GM19043 (cell line): ENCODE measurements around the gene DERA.
"Not testable (repeated sequence)": the region's sequence is repeated elsewhere in the genome, so short reads cannot be mapped to it uniquely, and the experiment has no call there.

ENCODE experiments used
- ATAC-seq: cut with Tn5 transposase; IDR thresholded peaks from one replicate; pipeline ENCODE4 v1.9.1; 2021; ENCODE audit warnings: low read depth; ENCODE audit not compliant: unreplicated experiment

DERA gene

GRCh38 chr12:15997910-15998309 is 86.8 kb downstream of the DERA start:
- no peak for ATAC-seq

DNA sequence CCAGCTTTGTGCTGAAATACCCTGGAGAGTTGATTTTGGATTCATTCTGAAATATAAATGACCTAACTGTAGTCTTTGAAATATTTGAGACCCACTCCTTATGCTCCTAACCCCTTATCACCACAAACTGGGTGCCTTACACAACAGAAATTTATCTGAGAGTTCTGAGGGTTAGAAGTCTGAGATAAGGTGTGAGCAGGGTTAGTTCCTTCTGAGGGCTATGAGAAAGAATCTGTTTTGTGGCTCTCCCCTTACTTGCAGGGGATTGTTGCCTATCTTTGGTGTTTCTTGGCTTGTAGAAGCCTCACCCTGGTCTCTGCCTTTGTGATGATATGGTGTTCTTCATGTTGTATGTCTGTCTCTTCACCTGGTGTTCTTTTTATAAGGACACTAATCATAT is 91.7 kb downstream of the DERA start:
- no peak for ATAC-seq

GRCh38 chr12:16003460-16003859 is 92.3 kb downstream of the DERA start:
- ATAC-seq: no peak

DNA sequence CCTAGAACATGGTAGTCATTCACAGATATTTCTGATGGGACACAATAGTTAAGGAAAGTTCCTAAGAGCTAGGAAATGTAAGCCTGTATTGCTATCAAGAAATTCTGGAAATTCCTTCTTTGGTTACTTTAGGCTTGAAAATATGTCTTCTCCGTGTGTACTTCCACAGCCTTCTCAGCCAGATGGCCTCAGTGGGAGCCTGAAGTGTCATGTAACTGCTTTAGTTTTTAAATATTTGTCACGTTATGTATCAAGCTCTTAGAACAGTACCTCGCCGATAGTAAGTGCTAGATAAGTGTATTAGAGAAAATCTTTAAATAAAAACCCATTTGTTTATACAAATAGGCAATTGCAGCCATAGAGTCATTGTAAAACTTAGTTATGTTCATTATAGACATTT is 95.6 kb downstream of the DERA start:
- ATAC-seq: no peak

- no peak for ATAC-seq
These were observed 97.3 kb downstream of the DERA start for GRCh38 chr12:16008421-16008824.

- no peak for ATAC-seq
These were observed 101.0 kb downstream of the DERA start for GRCh38 chr12:16012117-16012516.

DNA sequence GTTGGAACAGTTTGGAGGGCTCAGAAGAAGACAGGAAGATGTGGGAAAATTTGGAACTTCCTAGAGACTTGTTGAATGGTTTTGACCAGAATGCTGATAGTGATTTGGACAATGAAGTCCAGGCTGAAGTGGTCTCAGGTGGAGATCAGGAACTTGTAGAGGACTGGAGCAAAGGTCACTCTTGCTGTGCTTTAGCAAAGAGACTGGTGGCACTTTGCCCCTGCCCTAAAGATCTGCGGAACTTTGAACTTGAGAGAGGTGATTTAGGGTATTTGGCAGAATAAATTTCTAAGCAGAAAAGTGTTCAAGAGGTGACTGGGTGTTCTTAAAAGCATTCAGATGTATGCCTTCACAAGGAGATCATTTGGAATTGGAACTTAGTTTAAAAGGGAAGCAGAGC is 102.6 kb downstream of the DERA start:
- not testable (repeated sequence) for ATAC-seq

DNA sequence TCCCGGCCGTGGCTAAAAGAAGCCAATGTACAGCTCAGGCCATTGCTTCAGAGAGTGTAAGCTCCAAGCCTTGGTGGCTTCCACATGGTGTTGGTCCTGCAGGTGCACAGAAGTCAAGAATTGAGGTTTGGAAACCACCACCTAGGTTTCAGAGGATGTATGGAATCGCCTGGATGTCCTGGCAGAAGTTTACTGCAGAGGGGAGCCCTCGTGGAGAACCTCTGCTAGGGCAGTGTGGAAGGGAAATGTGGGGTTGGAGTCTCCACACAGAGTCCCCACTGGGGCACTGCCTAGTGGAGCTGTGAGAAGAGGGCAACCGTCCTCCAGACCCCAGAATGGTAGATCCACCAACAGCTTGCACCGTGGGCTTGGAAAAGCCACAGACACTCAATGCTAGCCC is 103.3 kb downstream of the DERA start:
- not testable (repeated sequence) for ATAC-seq

DNA sequence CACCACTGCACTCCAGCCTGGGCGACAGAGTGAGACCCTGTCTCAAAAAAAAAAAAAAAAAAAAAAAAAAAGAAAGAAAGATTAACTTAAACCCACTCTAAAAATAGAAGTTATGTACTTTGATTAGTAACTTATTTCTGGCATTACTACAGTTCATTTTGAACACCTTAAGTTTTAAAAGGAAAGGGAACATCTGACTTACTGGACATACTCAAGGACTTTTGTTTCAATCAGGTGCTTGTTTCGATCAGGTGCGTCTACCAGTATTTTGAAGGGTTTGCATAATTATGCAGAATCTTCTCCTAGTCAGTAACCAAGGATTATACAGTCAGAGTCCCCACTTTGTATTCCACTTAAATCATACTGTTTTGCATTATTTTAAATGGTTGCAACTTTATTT is 105.6 kb downstream of the DERA start:
- ATAC-seq: no peak

GRCh38 chr12:16018306-16018705 is 107.2 kb downstream of the DERA start:
- no peak for ATAC-seq

GRCh38 chr12:16019136-16019535 is 108.0 kb downstream of the DERA start:
- ATAC-seq: no peak

GRCh38 chr12:16020031-16020430 is 108.9 kb downstream of the DERA start:
- no peak for ATAC-seq

DNA sequence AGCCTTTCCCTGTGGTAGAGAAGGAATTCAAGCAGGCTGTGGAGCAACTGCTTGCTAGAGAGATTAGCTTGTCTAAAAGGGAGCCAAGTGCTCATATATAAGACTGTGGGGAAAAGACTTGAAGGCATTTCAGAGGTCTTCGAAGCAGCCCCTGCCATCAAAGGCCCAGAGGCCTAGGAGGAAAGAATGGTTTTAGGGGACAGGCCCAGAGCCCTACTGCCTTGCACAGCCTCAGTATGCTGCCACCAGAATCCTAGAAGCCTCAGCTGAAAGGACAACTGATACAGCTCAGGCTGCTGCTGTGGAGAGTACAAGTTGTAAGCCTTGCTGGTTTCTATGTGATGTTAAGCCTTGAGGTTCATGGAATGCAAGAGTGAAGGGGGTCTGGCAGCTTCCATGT is 109.9 kb downstream of the DERA start:
- no peak for ATAC-seq

DNA sequence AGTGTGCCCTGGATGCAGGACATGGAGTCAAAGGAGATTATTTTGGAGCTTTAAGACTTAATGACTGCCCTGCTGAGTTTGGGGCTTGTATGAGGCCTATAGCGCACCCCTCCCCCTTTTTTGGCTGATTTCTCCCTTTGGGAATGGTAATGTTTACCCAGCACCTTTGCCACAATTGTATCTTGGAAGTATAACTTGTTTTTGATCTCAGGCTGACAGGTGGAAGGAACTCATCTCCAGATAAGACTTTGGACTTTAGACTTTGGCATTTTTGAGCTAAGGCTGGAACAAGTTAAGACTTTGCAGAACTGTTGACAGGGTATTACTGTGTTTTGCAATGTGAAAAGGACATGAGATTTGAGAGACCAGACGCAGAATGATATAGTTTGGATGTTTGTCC is 110.5 kb downstream of the DERA start:
- no peak for ATAC-seq

DNA sequence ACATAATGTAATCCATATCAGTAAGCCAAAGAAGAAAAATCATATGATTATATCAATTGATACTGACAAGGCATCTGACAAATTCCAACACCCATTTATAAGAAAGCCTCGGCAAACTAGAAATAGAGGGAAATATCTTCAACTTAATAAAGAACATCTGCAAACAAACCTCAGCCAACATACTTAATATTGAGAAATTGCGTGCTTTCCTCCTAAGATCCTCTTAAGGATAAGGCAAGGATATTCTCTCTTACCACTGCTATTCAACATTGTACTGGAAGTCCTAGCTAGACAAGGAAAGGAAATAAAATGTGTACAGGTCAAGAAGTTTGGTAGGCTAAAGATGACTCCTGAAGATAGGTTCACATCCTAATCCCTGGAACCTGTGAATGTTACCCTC is 115.9 kb downstream of the DERA start:
- ATAC-seq: no peak

DNA sequence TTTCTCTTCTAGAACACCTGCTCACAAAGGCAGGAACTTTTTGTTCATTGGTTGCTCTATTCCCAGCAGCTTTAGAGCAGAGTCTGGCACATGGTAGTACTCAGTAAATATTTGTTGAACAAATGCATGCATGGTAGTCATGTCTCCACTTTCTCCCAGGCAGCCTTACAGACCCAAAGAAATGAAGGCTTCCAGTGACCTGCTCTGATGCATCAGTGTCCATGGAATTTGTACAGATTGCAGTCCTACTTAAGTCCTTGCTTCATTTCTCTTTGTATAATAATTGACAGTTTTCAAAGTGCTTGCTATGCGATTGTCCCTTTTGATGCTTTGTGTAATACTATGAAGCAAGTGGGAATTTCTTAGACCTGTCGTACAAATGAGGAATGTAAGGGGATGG is 119.6 kb downstream of the DERA start:
- no peak for ATAC-seq

- ATAC-seq: no peak
These were observed 123.1 kb downstream of the DERA start for GRCh38 chr12:16034136-16034817.

DNA sequence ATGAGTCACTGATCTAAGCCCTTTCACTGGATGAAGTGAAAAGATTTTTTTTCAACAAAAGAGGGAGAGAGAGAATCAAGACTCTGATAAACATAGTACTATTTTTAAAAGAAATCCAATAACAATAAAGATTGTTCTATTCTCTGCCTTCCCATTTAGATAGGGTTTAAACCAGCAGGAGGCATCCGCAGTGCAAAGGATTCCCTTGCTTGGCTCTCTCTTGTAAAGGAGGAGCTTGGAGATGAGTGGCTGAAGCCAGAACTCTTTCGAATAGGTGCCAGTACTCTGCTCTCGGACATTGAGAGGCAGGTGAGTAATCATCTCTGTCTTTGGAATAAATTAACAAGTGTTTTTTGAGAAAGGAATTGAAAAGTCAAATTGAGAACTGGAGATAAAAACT is 124.9 kb downstream of the DERA start:
- ATAC-seq: no peak

DNA sequence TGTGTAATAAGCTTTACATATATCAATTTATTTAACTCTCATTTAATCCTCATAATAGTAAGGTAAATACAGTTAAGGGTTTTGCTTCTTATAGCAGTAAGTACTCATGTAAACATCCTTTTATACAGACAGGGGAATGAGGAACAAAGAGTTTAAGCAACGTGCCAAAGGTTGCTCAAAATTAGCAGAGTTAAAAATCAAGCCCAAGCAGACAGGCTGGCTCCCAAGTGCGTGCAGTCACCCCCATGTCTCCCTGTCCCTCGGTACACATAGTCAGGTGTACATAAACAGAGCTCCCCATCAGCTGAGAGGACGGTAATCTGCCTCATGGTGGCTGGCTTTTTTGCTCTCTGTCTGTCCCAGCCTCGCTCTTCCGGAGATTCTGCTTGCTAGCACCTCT is 126.4 kb downstream of the DERA start:
- ATAC-seq: no peak

DNA sequence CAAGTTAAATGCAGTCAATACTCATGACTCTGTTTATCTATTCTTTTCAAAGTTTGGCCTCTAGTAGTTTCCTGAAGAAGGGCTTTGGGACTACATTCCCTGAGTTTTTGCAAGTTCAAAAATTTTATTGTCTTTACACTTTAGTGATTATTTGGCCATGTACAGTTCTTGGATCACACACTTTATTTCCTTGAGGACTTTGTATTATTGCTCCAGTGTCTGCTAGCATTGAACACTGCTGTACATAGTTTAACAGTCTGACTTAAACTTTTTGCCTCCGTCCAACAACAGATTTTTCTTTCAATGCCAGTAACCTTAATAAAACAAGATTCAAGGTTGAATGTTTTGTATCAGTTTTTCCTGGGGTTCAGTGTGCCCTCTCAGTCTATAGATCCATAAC is 132.3 kb downstream of the DERA start:
- no peak for ATAC-seq

GRCh38 chr12:16046266-16046665 is 135.1 kb downstream of the DERA start:
- no peak for ATAC-seq

DNA sequence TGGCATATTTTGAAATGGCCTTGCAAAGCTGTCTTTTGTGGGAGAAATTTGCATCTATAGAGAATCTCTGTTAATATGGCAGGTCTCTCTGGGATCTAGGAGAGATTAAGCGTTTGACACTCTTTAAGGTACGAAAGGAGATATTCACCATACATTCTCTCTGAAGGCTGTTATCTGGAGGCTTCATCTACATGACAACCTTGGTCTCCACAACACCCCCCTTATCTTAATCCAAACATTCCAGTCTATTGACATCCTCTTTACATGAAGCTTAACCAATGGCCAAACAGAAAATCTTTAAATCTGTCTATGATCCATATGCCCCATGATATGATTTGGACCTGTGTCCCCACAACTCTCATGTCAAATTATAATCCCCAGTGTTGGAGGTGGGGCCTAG is 137.4 kb downstream of the DERA start:
- no peak for ATAC-seq

- ATAC-seq: no peak
These were observed 145.8 kb downstream of the DERA start for GRCh38 chr12:16056910-16057309.
